Upper lobe of left lung (tissue), 4 donors: ENCODE results near the gene NGB.

Source experiments
- CTCF ChIP-seq, 6 experiments: fragments of 450-650 bp in 4 of 6; fragments of 200-600 bp in 2 of 6; sonication (generic) in 2 of 6; IDR thresholded peaks; one replicate each; pipeline ENCODE4 v1.5.1; 2016 to 2019; ENCODE audit warnings: antibody characterized with exemption in 6 of 6
- EP300 ChIP-seq, 4 donors: sonication (generic); formaldehyde crosslinking; IDR thresholded peaks; one replicate each; pipeline ENCODE4 v1.5.1; 2017; ENCODE audit warnings: antibody characterized with exemption in 4 of 4, control low read depth in 2 of 4
- POLR2A ChIP-seq, 4 donors: fragments of 450-650 bp; IDR thresholded peaks; one replicate each; pipeline ENCODE4 v1.5.1; 2016 to 2017; ENCODE audit warnings: antibody characterized with exemption in 4 of 4, mild to moderate bottlenecking in 2 of 4
- POLR2AphosphoS5 ChIP-seq, 2 donors: sonication (generic); formaldehyde crosslinking; IDR thresholded peaks; one replicate each; pipeline ENCODE4 v1.5.1; 2017; ENCODE audit warnings: antibody characterized with exemption in 2 of 2

- TF ChIP-seq POLR2AphosphoS5 (IDR thresholded peaks at IDR 0.05) (no peak), CTCF (IDR thresholded peaks at IDR 0.05) (no peak), POLR2A (IDR thresholded peaks at IDR 0.05) (no peak), EP300 (IDR thresholded peaks at IDR 0.05) (no peak)
These were observed 50.6 kb downstream of the NGB start for GRCh38 chr14:77220246-77221017.
